ENCODE measurements around the gene MYH14.

DNA sequence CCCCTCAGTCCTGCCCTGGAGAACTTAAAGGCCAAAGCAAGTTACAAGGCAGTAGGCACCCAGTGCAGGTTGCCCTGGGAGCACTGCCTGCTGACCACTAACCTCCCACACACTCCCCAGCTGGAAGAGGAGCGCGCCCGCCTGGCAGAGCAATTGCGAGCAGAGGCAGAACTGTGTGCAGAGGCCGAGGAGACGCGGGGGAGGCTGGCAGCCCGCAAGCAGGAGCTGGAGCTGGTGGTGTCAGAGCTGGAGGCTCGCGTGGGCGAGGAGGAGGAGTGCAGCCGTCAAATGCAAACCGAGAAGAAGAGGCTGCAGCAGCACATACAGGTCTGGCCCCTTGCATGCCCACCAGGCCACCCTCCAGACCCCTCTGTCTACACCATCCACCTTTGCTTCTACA is 64.6 kb downstream of the MYH14 start:
- TF ChIP-seq POLR2AphosphoS5 (IDR thresholded peaks at IDR 0.05; ENCODE audit: control insufficient read depth, insufficient read depth, low read depth, low read length) (no peak), ZNF76 (CRISPR knock-in tag; IDR thresholded peaks at IDR 0.05; ENCODE audit: borderline replicate concordance) (no peak)
- TF ChIP-seq, protein P1, sequence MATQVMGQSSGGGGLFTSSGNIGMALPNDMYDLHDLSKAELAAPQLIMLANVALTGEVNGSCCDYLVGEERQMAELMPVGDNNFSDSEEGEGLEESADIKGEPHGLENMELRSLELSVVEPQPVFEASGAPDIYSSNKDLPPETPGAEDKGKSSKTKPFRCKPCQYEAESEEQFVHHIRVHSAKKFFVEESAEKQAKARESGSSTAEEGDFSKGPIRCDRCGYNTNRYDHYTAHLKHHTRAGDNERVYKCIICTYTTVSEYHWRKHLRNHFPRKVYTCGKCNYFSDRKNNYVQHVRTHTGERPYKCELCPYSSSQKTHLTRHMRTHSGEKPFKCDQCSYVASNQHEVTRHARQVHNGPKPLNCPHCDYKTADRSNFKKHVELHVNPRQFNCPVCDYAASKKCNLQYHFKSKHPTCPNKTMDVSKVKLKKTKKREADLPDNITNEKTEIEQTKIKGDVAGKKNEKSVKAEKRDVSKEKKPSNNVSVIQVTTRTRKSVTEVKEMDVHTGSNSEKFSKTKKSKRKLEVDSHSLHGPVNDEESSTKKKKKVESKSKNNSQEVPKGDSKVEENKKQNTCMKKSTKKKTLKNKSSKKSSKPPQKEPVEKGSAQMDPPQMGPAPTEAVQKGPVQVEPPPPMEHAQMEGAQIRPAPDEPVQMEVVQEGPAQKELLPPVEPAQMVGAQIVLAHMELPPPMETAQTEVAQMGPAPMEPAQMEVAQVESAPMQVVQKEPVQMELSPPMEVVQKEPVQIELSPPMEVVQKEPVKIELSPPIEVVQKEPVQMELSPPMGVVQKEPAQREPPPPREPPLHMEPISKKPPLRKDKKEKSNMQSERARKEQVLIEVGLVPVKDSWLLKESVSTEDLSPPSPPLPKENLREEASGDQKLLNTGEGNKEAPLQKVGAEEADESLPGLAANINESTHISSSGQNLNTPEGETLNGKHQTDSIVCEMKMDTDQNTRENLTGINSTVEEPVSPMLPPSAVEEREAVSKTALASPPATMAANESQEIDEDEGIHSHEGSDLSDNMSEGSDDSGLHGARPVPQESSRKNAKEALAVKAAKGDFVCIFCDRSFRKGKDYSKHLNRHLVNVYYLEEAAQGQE (IDR thresholded peaks at IDR 0.05; ENCODE audit: borderline replicate concordance): no peak
- TF ChIP-seq, protein P1 (CRISPR knock-in tag; IDR thresholded peaks at IDR 0.05; ENCODE audit: low read depth): no peak
- TF ChIP-seq, protein P2, sequence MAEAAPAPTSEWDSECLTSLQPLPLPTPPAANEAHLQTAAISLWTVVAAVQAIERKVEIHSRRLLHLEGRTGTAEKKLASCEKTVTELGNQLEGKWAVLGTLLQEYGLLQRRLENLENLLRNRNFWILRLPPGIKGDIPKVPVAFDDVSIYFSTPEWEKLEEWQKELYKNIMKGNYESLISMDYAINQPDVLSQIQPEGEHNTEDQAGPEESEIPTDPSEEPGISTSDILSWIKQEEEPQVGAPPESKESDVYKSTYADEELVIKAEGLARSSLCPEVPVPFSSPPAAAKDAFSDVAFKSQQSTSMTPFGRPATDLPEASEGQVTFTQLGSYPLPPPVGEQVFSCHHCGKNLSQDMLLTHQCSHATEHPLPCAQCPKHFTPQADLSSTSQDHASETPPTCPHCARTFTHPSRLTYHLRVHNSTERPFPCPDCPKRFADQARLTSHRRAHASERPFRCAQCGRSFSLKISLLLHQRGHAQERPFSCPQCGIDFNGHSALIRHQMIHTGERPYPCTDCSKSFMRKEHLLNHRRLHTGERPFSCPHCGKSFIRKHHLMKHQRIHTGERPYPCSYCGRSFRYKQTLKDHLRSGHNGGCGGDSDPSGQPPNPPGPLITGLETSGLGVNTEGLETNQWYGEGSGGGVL (CRISPR knock-in tag; IDR thresholded peaks at IDR 0.05): no peak
- TF ChIP-seq, protein P3, sequence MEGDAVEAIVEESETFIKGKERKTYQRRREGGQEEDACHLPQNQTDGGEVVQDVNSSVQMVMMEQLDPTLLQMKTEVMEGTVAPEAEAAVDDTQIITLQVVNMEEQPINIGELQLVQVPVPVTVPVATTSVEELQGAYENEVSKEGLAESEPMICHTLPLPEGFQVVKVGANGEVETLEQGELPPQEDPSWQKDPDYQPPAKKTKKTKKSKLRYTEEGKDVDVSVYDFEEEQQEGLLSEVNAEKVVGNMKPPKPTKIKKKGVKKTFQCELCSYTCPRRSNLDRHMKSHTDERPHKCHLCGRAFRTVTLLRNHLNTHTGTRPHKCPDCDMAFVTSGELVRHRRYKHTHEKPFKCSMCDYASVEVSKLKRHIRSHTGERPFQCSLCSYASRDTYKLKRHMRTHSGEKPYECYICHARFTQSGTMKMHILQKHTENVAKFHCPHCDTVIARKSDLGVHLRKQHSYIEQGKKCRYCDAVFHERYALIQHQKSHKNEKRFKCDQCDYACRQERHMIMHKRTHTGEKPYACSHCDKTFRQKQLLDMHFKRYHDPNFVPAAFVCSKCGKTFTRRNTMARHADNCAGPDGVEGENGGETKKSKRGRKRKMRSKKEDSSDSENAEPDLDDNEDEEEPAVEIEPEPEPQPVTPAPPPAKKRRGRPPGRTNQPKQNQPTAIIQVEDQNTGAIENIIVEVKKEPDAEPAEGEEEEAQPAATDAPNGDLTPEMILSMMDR (IDR thresholded peaks at IDR 0.05 in 2 of 3, conservative IDR thresholded peaks at IDR 0.05 in 1 of 3; ENCODE audit: insufficient read depth in 2 of 3, low read depth in 1 of 3, low read length in 3 of 3): no peak

Data from K562 (cell line).